HepG2 (cell line): ENCODE data around the gene TM4SF18. TPM values are rescaled to one million over a fixed set of nuclear protein-coding genes. Genes with fewer than 3 reads are reported as not detected.
A peak's percentile ranks its signal among the peaks of the same experiment; 100 is the strongest.

Experiments used
- ATAC-seq: fragments of 200-7000 bp; cut with Tn5 transposase; 3 replicates; pipeline ENCODE4 v1.9.1; 2020; ENCODE audit warnings: mild to moderate bottlenecking, moderate library complexity
- BruUV-seq: library from RNA; stranded (reverse); fragments of 400-500 nt; replicated peaks from 2 replicates; lab custom pipeline; 2021; lab: Mats Ljungman, UMichigan
- CTCF ChIA-PET: fragments of 300-600 bp; formaldehyde crosslinking; extraction: SDS; loops from one replicate; lab custom pipeline; 2021; ENCODE audit warnings: low total read pairs, inconsistent platforms, low intra/inter-chr PET ratio; lab: Yijun Ruan, JAX
- POLR2A ChIA-PET: fragments of 350-600 bp; sonication (Branson Sonifier 250); formaldehyde crosslinking; loops from one replicate; lab custom pipeline; 2020; ENCODE audit warnings: antibody characterized with exemption, inconsistent platforms; lab: Yijun Ruan, JAX
- DNase-seq: peaks from one replicate; pipeline ENCODE4 v3.0.0-alpha.2; 2015; ENCODE audit warnings: low spot score
- FAIRE-seq: peaks from 3 replicates; lab custom pipeline; 2011; peaks lifted over from hg19 to GRCh38; lab: Jason Lieb, UNC
- H2AFZ ChIP-seq: one replicate; pipeline ENCODE4 v1.6.1; 2011; ENCODE audit warnings: low read length, inconsistent platforms
- H3K27ac ChIP-seq: fragments of 300-600 bp; 3 replicates; pipeline ENCODE4 v1.8.0; 2011; ENCODE audit warnings: mixed run types, mild to moderate bottlenecking, mixed read lengths, low read length, inconsistent platforms; ENCODE audit not compliant: insufficient read depth; ENCODE audit errors: extremely low read length
- H3K27me3 ChIP-seq, 2 experiments: fragments of 200-600 bp in 1 of 2; 2 replicates in 1 of 2; 3 replicates in 1 of 2; pipeline versions ENCODE4 v1.6.0 to v1.8.0; 2011; ENCODE audit warnings: low read length in 2 of 2, mild to moderate bottlenecking in 2 of 2, moderate library complexity in 2 of 2, inconsistent platforms in 1 of 2; ENCODE audit not compliant: insufficient read depth in 2 of 2, control insufficient read depth in 1 of 2
- H3K36me3 ChIP-seq, 2 experiments: fragments of 200-600 bp in 1 of 2; replicated peaks in 1 of 2; 2 replicates in 1 of 2; 3 replicates in 1 of 2; pipeline versions ENCODE4 v1.5.1 to v1.8.0; 2011; ENCODE audit warnings: low read length in 2 of 2, inconsistent platforms in 1 of 2; ENCODE audit not compliant: insufficient read depth in 2 of 2, control insufficient read depth in 1 of 2
- H3K4me1 ChIP-seq: 2 replicates; pipeline ENCODE4 v1.5.1; 2012; ENCODE audit warnings: low read length, inconsistent platforms; ENCODE audit not compliant: insufficient read depth
- H3K4me2 ChIP-seq: 2 replicates; pipeline ENCODE4 v1.6.0; 2011; ENCODE audit warnings: low read depth, low read length, inconsistent platforms
- H3K4me3 ChIP-seq, 3 experiments: fragments of 200-600 bp in 1 of 3; sonication (generic), shearing (Covaris generic) in 1 of 3; replicated peaks in 1 of 3; 2 replicates each; pipeline ENCODE4 v1.5.1; 2011 to 2016; ENCODE audit warnings: low read length in 3 of 3, inconsistent platforms in 2 of 3, low read depth in 2 of 3, mild to moderate bottlenecking in 2 of 3, control low read depth in 1 of 3, mixed read lengths in 1 of 3; ENCODE audit not compliant: insufficient read depth in 1 of 3
- H3K79me2 ChIP-seq: one replicate; pipeline ENCODE4 v1.6.1; 2011; ENCODE audit warnings: low read length, inconsistent platforms; ENCODE audit not compliant: insufficient read depth
- H3K9ac ChIP-seq: 2 replicates; pipeline ENCODE4 v1.6.0; 2011; ENCODE audit warnings: mild to moderate bottlenecking, low read depth, low read length, inconsistent platforms; ENCODE audit not compliant: insufficient read depth
- H3K9me3 ChIP-seq: 2 replicates; pipeline ENCODE4 v1.5.1; 2012; ENCODE audit warnings: mild to moderate bottlenecking, low read length
- H4K20me1 ChIP-seq: 2 replicates; pipeline ENCODE4 v1.6.0; 2011; ENCODE audit warnings: inconsistent platforms, mild to moderate bottlenecking, low read length, moderate library complexity; ENCODE audit not compliant: insufficient read depth
- ARNT ChIP-seq: fragments of 450-650 bp; IDR thresholded peaks from 2 replicates; pipeline ENCODE4 v1.6.1; 2017
- ATAD3A ChIP-seq: sonication (generic); formaldehyde crosslinking; IDR thresholded peaks from 2 replicates; pipeline ENCODE4 v1.4.0; 2020; ENCODE audit warnings: missing genetic modification reagents
- CREM ChIP-seq, 2 experiments: sonication (generic) in 1 of 2; formaldehyde crosslinking in 1 of 2; IDR thresholded peaks; 2 replicates each; pipeline versions ENCODE4 v1.4.0 to v1.6.1; 2016 to 2020; ENCODE audit warnings: antibody characterized with exemption in 1 of 2, mild to moderate bottlenecking in 1 of 2, missing genetic modification reagents in 1 of 2
- NR2F1 ChIP-seq, 2 experiments: fragments of 450-650 bp in 1 of 2; formaldehyde crosslinking in 1 of 2; IDR thresholded peaks; 2 replicates each; pipeline versions ENCODE4 v1.5.0 to v1.6.1; 2016 to 2020; ENCODE audit warnings: mild to moderate bottlenecking in 1 of 2, missing compliant biosample characterization in 1 of 2, missing genetic modification reagents in 1 of 2, moderate library complexity in 1 of 2
- SOX13 ChIP-seq, 3 experiments: fragments of 450-650 bp in 1 of 3; sonication (generic) in 1 of 3; formaldehyde crosslinking in 1 of 3; IDR thresholded peaks in 2 of 3; conservative IDR thresholded peaks in 1 of 3; 2 replicates each; pipeline versions ENCODE4 v1.5.0 to v1.6.1; 2016 to 2020; ENCODE audit warnings: antibody characterized with exemption in 1 of 3, mild to moderate bottlenecking in 1 of 3, missing compliant biosample characterization in 1 of 3, missing genetic modification reagents in 1 of 3, moderate library complexity in 1 of 3
- TCF7 ChIP-seq: sonication (generic); IDR thresholded peaks from 2 replicates; pipeline ENCODE4 v1.6.1; 2016; ENCODE audit warnings: antibody characterized with exemption, low read depth
- ZBTB8A ChIP-seq: sonication (generic); formaldehyde crosslinking; IDR thresholded peaks from 2 replicates; pipeline ENCODE4 v1.4.0; 2020; ENCODE audit warnings: mild to moderate bottlenecking, low read depth, missing genetic modification reagents, borderline replicate concordance
- ZNF253 ChIP-seq: sonication (generic); formaldehyde crosslinking; IDR thresholded peaks from 2 replicates; pipeline ENCODE4 v1.8.0; 2022; ENCODE audit warnings: mild to moderate bottlenecking, missing genetic modification reagents, borderline replicate concordance
- ZNF772 ChIP-seq: sonication (generic); formaldehyde crosslinking; IDR thresholded peaks from 2 replicates; pipeline ENCODE4 v1.5.0; 2020; ENCODE audit warnings: mild to moderate bottlenecking, missing genetic modification reagents
- WGBS: methylation state at CpG from one replicate; pipeline ENCODE4 v1.1.6; 2017; ENCODE audit warnings: low lambda C conversion rate; 5-methylcytosine and 5-hydroxymethylcytosine counted together
- in situ Hi-C: cut with HindIII; loops from 2 replicates; pipeline ENCODE4 v1.10.0; 2017; ENCODE audit warnings: low pct_unique_long_range_greater_than_20kb; ENCODE audit not compliant: extremely low pct_ligation_motif_present
- intact Hi-C: fragments of 100-400 bp; cut with micrococcal nuclease; formaldehyde crosslinking; loops from one replicate; pipeline ENCODE4 v1.10.0; 2022; ENCODE audit not compliant: unreplicated experiment
- polyA plus RNA-seq, 8 experiments: library from polyadenylated mRNA; depleted of rRNA in 3 of 8; stranded (reverse) in 7 of 8; unstranded in 1 of 8; fragments of >200 nt; fragmentation: Illumina TruSeq in 4 of 8; extraction: Trizol in 4 of 8; gene quantifications; 2 replicates each; pipeline versions ENCODE4 v1.2.1 to v1.2.3, GENCODE V29; 2011 to 2016; ENCODE audit warnings: low read depth in 4 of 8, missing spikeins in 1 of 8, mixed read lengths in 1 of 8; ENCODE audit not compliant: insufficient read depth in 1 of 8
- total RNA-seq, 5 experiments: library from RNA; depleted of rRNA; stranded (reverse); fragments of >200 nt; fragmentation: Illumina TruSeq; extraction: Trizol; gene quantifications; 2 replicates each; pipeline ENCODE4 v1.2.3, GENCODE V29; 2016; ENCODE audit warnings: low read depth in 1 of 5
- TF ChIP-seq, protein P1 (sequence below): sonication (generic); formaldehyde crosslinking; conservative IDR thresholded peaks from 2 replicates; pipeline ENCODE4 v1.8.0; 2022; ENCODE audit warnings: low read depth, missing genetic modification reagents
- TF ChIP-seq, protein P2 (sequence below): sonication (generic); formaldehyde crosslinking; conservative IDR thresholded peaks from 2 replicates; pipeline ENCODE4 v1.4.0; 2020; ENCODE audit warnings: mild to moderate bottlenecking, missing genetic modification reagents, moderate library complexity

Gene TM4SF18
- total and polyA plus RNA-seq, 2 of the 13 experiments (the other 11 are each of a cell fraction or from before 2014, with no cell fraction given): 0.15 TPM; not detected in 1

DNA sequence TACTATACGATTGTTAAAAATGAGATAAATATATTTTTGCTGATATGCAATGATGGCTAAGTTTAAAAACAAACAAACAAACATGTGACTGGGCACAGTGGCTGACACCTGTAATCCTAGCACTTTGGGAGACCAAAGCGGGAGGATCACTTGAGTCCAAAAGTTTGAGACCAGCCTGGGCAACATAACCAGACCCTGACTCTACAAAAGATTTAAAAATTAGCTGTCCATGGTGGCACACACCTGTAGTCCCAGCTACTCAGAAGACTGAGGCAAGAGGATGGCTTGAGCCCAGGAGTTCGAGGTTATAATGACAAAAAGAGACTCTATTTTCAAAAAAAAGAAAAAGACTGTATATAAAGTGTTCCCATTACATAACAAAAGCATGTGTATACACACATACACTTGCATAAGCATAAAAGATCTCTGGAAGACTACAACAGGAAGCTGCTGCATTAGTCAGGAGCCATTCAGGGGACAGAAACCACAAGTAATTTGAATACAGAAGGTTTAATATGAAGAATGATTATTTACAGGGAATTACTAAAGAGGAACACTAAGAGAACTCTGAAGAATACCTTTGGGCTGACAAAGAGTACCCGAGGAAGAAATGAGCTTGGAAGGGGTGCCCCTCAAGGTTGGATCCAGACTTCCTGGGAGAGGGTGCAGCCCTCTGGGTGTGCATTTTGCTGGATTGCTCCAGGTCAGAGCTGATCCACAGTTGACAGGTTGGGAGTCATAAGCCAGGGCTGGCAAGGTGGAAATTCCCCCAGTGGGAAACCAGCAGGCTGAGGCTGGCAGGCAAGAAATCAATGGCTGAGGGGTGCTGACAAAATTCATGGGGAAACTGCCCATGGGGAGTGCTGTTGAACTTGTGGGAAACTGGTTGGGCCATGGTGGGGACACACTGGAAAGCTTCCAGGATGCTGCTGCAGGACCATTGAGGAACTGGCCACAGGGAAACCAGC is 9.3 kb upstream of the TM4SF18 start (continued):
- no peak for TF ChIP-seq ATAD3A (CRISPR knock-in tag)
- TF ChIP-seq ZNF772 (CRISPR knock-in tag): no peak
- no peak for TF ChIP-seq ARNT
- TF ChIP-seq, protein P1, sequence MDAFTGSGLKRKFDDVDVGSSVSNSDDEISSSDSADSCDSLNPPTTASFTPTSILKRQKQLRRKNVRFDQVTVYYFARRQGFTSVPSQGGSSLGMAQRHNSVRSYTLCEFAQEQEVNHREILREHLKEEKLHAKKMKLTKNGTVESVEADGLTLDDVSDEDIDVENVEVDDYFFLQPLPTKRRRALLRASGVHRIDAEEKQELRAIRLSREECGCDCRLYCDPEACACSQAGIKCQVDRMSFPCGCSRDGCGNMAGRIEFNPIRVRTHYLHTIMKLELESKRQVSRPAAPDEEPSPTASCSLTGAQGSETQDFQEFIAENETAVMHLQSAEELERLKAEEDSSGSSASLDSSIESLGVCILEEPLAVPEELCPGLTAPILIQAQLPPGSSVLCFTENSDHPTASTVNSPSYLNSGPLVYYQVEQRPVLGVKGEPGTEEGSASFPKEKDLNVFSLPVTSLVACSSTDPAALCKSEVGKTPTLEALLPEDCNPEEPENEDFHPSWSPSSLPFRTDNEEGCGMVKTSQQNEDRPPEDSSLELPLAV (CRISPR knock-in tag): no peak
- no peak for TF ChIP-seq ZBTB8A (CRISPR knock-in tag)
- TF ChIP-seq, all 625 proteins: peak for 0

DNA sequence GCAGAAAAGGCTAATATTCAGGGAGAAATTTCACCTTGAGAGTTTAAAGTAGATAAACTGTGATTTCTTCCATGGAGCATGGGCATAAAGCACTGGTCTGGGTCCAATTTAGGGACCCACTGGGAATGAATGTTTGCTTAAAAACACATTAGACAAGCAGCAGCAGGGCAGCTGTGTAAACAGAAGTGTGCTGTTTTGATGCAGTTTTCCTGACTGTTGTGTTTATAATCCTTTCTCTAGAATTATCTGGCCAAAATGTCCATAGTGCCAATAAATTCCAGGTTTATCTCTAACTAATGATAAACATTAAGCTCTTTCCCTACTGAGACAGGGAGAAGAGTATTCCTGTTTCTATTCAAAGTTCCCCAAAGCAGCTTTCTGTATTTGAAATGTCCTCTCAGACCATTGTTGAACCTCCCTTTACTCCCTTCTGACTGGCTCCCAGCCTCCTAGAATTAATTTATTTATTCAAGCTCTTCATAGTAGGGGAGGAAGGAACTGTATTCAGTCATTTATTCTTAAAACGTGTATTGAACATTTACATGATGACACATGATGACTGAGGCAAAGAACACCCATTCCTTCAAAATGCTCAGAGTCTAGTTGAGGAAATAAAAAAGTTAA is 7.0 kb upstream of the TM4SF18 start:
- no TSS peak for BruUV-seq
- peak; percentile 79 for ATAC-seq
- TF ChIP-seq CREM (IDR thresholded peaks at IDR 0.05) (0 out of 2 replicates have a peak, but pooled peaks have one; percentile 11), CREM (CRISPR knock-in tag; IDR thresholded peaks at IDR 0.05) (no peak), SOX13 (IDR thresholded peaks at IDR 0.05) (no peak), SOX13 (CRISPR knock-in tag; conservative IDR thresholded peaks at IDR 0.05 in 1 of 2, IDR thresholded peaks at IDR 0.05 in 1 of 2) (0 out of 4 replicates have a peak, but pooled peaks of 1 of the 2 experiments have one; percentile 3), TCF7 (no peak), ZNF253 (no peak), NR2F1 (CRISPR knock-in tag; IDR thresholded peaks at IDR 0.05) (0 out of 4 replicates have a peak, but pooled peaks of 1 of the 2 experiments have one; percentile 4)
- TF ChIP-seq, protein P2, sequence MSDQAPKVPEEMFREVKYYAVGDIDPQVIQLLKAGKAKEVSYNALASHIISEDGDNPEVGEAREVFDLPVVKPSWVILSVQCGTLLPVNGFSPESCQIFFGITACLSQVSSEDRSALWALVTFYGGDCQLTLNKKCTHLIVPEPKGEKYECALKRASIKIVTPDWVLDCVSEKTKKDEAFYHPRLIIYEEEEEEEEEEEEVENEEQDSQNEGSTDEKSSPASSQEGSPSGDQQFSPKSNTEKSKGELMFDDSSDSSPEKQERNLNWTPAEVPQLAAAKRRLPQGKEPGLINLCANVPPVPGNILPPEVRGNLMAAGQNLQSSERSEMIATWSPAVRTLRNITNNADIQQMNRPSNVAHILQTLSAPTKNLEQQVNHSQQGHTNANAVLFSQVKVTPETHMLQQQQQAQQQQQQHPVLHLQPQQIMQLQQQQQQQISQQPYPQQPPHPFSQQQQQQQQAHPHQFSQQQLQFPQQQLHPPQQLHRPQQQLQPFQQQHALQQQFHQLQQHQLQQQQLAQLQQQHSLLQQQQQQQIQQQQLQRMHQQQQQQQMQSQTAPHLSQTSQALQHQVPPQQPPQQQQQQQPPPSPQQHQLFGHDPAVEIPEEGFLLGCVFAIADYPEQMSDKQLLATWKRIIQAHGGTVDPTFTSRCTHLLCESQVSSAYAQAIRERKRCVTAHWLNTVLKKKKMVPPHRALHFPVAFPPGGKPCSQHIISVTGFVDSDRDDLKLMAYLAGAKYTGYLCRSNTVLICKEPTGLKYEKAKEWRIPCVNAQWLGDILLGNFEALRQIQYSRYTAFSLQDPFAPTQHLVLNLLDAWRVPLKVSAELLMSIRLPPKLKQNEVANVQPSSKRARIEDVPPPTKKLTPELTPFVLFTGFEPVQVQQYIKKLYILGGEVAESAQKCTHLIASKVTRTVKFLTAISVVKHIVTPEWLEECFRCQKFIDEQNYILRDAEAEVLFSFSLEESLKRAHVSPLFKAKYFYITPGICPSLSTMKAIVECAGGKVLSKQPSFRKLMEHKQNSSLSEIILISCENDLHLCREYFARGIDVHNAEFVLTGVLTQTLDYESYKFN: peak; percentile 55

More for the DNA sequence above, 7.0 kb upstream of the TM4SF18 start:
- in situ Hi-C loops: no loop called here
- Histone ChIP-seq H3K79me2 (no peaks in the 10 kb centered on the region), H3K9ac (peak overlapping the region; percentile 18; the same call in 1 of the 2 replicates), H3K4me3 (peak overlapping the region in 1 of 3 experiments; percentile 23; a peak in 1 of 6 replicates), H3K4me2 (peak overlapping the region; percentile 45), H3K9me3 (no peaks in the 10 kb centered on the region), H2AFZ (no peak overlapping the region), H3K4me1 (peaks cover 45% of the 10 kb centered on the region), H3K36me3 (no peaks in the 10 kb centered on the region), H3K27ac (peak overlapping the region; percentile 39), H3K27me3 (no peaks in the 10 kb centered on the region), H4K20me1 (no peaks in the 10 kb centered on the region)
- WGBS: 43% methylated on average over 1 of the region's 1 CpG
- FAIRE-seq: no peak
- ChIA-PET CTCF (no interaction called here), POLR2A (interaction anchor here (0.6 to 1.0 kb wide), 3 partner anchors 14 to 1837 kb away, joined by 3 read pairs; no protein-coding TSS in a partner anchor)
- peak; percentile 38 for DNase-seq
- intact Hi-C loops: loop anchor here (10.0 kb wide), 1 partner anchor 46 kb away; no protein-coding TSS in a partner anchor
